Gastroesophageal sphincter (tissue), 4 donors: ENCODE measurements around the gene G6PD. TPM values are rescaled to one million over a fixed set of nuclear protein-coding genes. Genes with fewer than 3 reads are reported as not detected.

Experiments used
- ATAC-seq: fragments of 150-250 bp; one replicate; pipeline ENCODE4 v1.9.1; 2016; ENCODE audit warnings: mild to moderate bottlenecking, moderate library complexity
- H3K27ac ChIP-seq, 4 donors: fragments of 200-600 bp; sonication (generic) in 3 of 4; 1 replicate in 3 of 4; 2 replicates in 1 of 4; pipeline ENCODE4 v1.5.1; 2016 to 2019
- H3K27me3 ChIP-seq: fragments of 200-600 bp; sonication (generic); one replicate; pipeline ENCODE4 v1.5.1; 2019
- H3K36me3 ChIP-seq, 2 donors: fragments of 200-600 bp; sonication (generic); one replicate each; pipeline ENCODE4 v1.5.1; 2019; ENCODE audit warnings: control low read depth in 1 of 2
- H3K4me1 ChIP-seq, 3 donors: fragments of 200-600 bp; sonication (generic); 1 replicate in 2 of 3; 2 replicates in 1 of 3; pipeline ENCODE4 v1.5.1; 2016 to 2019; ENCODE audit warnings: control low read depth in 2 of 3
- H3K4me3 ChIP-seq, 2 donors: fragments of 200-600 bp; sonication (generic); one replicate each; pipeline ENCODE4 v1.5.1; 2019; ENCODE audit warnings: mild to moderate bottlenecking in 1 of 2, moderate library complexity in 1 of 2
- H3K9me3 ChIP-seq, 3 donors: fragments of 200-600 bp; sonication (generic); one replicate each; pipeline ENCODE4 v1.5.1; 2017 to 2019; ENCODE audit warnings: control low read depth in 2 of 3
- EP300 ChIP-seq: sonication (generic); formaldehyde crosslinking; IDR thresholded peaks from one replicate; pipeline ENCODE4 v1.6.1; 2017; ENCODE audit warnings: antibody characterized with exemption, mild to moderate bottlenecking
- POLR2A ChIP-seq, 2 donors: fragments of 450-650 bp; IDR thresholded peaks; one replicate each; pipeline ENCODE4 v1.6.1; 2017; ENCODE audit warnings: antibody characterized with exemption in 2 of 2, mild to moderate bottlenecking in 2 of 2, moderate library complexity in 1 of 2
- POLR2AphosphoS5 ChIP-seq: sonication (generic); formaldehyde crosslinking; IDR thresholded peaks from one replicate; pipeline ENCODE4 v1.6.1; 2017; ENCODE audit warnings: antibody characterized with exemption
- WGBS, 2 donors: methylation state at CpG; one replicate each; pipeline ENCODE4 v1.1.5; 2018; ENCODE audit warnings: low coverage in 1 of 2; 5-methylcytosine and 5-hydroxymethylcytosine counted together
- total RNA-seq, 4 donors: library from RNA; depleted of rRNA; stranded (reverse); fragments of >200 nt; gene quantifications; one replicate each; pipeline ENCODE4 v1.1.0, GENCODE V29; 2016
- TF ChIP-seq, protein P1 (sequence below), 4 experiments: fragments of 200-600 bp in 2 of 4; fragments of 450-650 bp in 2 of 4; sonication (generic) in 1 of 4; IDR thresholded peaks; one replicate each; pipeline ENCODE4 v1.5.1; 2017 to 2019; ENCODE audit warnings: antibody characterized with exemption in 4 of 4, mild to moderate bottlenecking in 2 of 4, moderate library complexity in 2 of 4

Gene G6PD
- total RNA-seq, 4 donors from 2014 or later, result 15.9 to 26.0 (median 22.1) TPM

DNA sequence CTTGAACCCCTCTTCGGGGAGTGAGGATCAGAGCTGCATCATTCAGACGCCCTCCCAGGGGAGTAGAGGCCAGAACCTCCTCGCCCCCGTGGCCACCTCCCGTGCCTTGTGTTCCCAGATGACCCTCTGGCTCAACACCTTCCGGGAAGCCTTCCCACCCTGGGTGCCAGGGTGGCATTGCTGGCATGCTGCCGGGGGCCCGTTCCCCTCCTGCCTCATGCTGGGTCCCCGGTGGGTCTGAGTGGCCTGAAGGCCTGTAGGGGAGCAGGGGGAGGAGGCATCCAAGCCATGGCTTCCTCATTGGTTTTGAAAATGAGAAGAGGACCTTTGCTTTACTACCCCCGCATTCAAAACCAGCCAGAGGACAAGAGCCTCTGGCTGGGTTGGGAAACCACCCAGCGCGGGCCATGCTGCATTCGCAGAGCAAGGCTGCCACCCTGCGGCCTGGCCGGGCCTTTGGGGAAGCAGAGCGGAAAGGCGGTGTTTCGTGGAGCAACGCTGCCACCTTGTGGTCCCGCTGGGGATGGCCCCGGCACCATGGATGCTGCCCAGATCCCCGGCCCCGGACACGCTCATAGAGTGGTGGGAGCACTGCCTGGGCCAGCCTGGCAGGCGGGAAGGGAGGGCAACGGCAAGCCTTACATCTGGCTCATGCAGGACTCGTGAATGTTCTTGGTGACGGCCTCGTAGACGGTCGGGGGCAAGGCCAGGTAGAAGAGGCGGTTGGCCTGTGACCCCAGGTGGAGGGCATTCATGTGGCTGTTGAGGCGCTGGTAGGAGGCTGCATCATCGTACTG, 11.9 kb downstream of the G6PD start:
- no peak for TF ChIP-seq POLR2A (IDR thresholded peaks at IDR 0.05)
- TF ChIP-seq, protein P1, sequence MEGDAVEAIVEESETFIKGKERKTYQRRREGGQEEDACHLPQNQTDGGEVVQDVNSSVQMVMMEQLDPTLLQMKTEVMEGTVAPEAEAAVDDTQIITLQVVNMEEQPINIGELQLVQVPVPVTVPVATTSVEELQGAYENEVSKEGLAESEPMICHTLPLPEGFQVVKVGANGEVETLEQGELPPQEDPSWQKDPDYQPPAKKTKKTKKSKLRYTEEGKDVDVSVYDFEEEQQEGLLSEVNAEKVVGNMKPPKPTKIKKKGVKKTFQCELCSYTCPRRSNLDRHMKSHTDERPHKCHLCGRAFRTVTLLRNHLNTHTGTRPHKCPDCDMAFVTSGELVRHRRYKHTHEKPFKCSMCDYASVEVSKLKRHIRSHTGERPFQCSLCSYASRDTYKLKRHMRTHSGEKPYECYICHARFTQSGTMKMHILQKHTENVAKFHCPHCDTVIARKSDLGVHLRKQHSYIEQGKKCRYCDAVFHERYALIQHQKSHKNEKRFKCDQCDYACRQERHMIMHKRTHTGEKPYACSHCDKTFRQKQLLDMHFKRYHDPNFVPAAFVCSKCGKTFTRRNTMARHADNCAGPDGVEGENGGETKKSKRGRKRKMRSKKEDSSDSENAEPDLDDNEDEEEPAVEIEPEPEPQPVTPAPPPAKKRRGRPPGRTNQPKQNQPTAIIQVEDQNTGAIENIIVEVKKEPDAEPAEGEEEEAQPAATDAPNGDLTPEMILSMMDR (IDR thresholded peaks at IDR 0.05), result peak in 3 of 4 experiments; percentile 98 to 100 (median 99)
- peak; percentile 37 for TF ChIP-seq POLR2AphosphoS5
- Histone ChIP-seq H3K27ac (peak overlapping the region in 3 of 4 donors; percentile 33 to 69 (median 55)), H3K4me1 (peaks cover 0 to 7% (median 0%) of the 10 kb centered on the region in 3 donors), H3K27me3 (no peaks in the 10 kb centered on the region), H3K9me3 (no peaks in the 10 kb centered on the region), H3K4me3 (no peak overlapping the region), H3K36me3 (peaks cover 0 to 45% of the 10 kb centered on the region in 2 donors)
- peak; percentile 90 for ATAC-seq
- WGBS, 2 donors, result no CpG with 5 or more reads among the region's 34 CpGs

GRCh38 chrX:154532690-154533089, 14.0 kb downstream of the G6PD start:
- Histone ChIP-seq H3K27me3 (no peaks in the 10 kb centered on the region), H3K36me3 (peaks cover 0 to 45% of the 10 kb centered on the region in 2 donors), H3K27ac (no peak overlapping the region), H3K4me1 (peaks cover 0 to 9% (median 0%) of the 10 kb centered on the region in 3 donors), H3K9me3 (no peaks in the 10 kb centered on the region), H3K4me3 (no peak overlapping the region)
- TF ChIP-seq, protein P1 (IDR thresholded peaks at IDR 0.05), result no peak
- TF ChIP-seq POLR2AphosphoS5, result no peak
- no peak for TF ChIP-seq EP300
- no peak for TF ChIP-seq POLR2A (IDR thresholded peaks at IDR 0.05)
- no CpG with 5 or more reads among the region's 23 CpGs for WGBS, 2 donors
- ATAC-seq, result no peak

DNA sequence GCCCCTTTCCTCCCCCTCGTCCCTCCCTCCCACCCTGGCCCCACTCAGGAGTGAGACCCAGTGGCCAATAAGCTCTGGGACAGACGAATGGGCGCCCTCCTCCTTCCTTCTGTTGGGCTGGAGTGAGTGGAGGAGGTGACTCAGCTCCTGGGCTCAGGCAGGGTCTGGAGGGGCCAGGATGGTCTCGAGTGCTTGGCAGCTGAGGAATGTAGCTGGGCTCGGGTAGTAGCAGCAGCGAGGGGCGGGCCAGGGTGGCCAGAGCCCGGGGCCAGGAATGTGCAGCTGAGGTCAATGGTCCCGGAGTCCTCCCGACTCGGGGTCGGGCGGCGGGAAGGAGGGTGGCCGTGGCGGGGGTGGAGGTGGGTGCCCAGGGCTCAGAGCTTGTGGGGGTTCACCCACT, 15.0 kb downstream of the G6PD start:
- no peaks in the 10 kb centered on the region for H3K27me3 ChIP-seq
- TF ChIP-seq, protein P1 (IDR thresholded peaks at IDR 0.05), result no peak
- TF ChIP-seq POLR2AphosphoS5, result no peak
- no peak for TF ChIP-seq POLR2A (IDR thresholded peaks at IDR 0.05)
- TF ChIP-seq EP300, result no peak
- peaks cover 0 to 45% of the 10 kb centered on the region in 2 donors for H3K36me3 ChIP-seq
- no peaks in the 10 kb centered on the region for H3K9me3 ChIP-seq
- no peak overlapping the region for H3K4me3 ChIP-seq
- no peak overlapping the region for H3K27ac ChIP-seq
- peaks cover 0 to 18% (median 0%) of the 10 kb centered on the region in 3 donors for H3K4me1 ChIP-seq
- no CpG with 5 or more reads among the region's 16 CpGs for WGBS, 2 donors
- ATAC-seq, result no peak

DNA sequence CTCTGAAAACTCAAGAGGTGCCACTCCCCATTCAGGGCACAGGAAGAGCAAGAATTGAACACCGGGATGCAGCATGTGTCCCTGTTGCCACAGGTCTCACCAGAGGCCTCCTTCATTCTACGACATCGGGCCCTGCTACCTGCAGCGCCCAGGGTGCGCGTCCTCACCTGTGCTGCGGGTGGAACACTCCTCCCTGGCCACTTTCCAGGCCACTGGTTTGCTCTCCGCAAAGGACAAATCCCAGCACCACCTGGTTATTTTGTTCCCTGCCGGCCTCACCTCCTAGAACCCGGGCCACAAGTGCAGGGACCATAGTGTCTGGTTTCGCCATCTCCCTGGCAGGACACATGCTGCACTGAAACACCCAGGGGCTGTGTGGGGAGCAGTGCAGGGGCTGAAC, 16.4 kb downstream of the G6PD start:
- Histone ChIP-seq H3K4me3 (no peak overlapping the region), H3K36me3 (peaks cover 0 to 39% of the 10 kb centered on the region in 2 donors), H3K27me3 (no peaks in the 10 kb centered on the region), H3K27ac (no peak overlapping the region), H3K9me3 (no peaks in the 10 kb centered on the region), H3K4me1 (peaks cover 0 to 19% (median 0%) of the 10 kb centered on the region in 3 donors)
- ATAC-seq, result no peak
- WGBS, 2 donors, result 60 to 80% methylated on average over 1 of the region's 11 CpGs
- TF ChIP-seq POLR2AphosphoS5 (no peak), POLR2A (IDR thresholded peaks at IDR 0.05) (no peak), EP300 (no peak)
- TF ChIP-seq, protein P1 (IDR thresholded peaks at IDR 0.05), result no peak

DNA sequence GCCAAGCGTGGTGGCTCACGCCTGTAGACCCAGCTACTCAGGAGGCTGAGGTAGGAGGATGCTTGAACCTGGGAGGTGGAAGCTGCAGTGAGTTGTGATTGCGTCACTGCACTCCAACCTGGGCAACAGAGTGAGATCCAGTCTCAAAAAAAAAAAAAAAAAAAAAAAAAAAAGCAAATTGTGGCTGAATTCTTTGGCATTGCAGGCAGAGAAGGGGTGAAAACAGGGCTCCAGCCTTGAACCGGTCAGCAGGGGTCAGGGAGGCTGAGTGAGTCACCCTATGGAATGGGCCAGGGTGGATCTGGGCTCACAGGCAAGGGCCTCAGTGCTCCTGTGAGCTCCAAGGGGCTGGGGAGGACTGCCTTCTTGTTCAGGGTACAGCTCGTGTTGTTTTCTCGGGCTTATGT, 17.4 kb downstream of the G6PD start:
- H3K27ac ChIP-seq, result no peak overlapping the region

More for the DNA sequence above, 17.4 kb downstream of the G6PD start:
- Histone ChIP-seq H3K4me3 (no peak overlapping the region), H3K27me3 (no peaks in the 10 kb centered on the region), H3K4me1 (peaks cover 0 to 14% (median 0%) of the 10 kb centered on the region in 3 donors), H3K9me3 (no peaks in the 10 kb centered on the region), H3K36me3 (peaks cover 0 to 32% of the 10 kb centered on the region in 2 donors)
- TF ChIP-seq EP300 (no peak), POLR2AphosphoS5 (no peak), POLR2A (IDR thresholded peaks at IDR 0.05) (no peak)
- TF ChIP-seq, protein P1 (IDR thresholded peaks at IDR 0.05), result no peak
- no peak for ATAC-seq
- WGBS, 2 donors, result 40 to 43% methylated on average over 1 of the region's 6 CpGs
